Medulla oblongata (tissue), 1 donor: ENCODE data around the gene CEND1.

Experiments used
- DNase-seq: peaks from one replicate; pipeline ENCODE4 v3.0.0-alpha.2; 2015; ENCODE audit errors: extremely low spot score

CEND1 gene

DNA sequence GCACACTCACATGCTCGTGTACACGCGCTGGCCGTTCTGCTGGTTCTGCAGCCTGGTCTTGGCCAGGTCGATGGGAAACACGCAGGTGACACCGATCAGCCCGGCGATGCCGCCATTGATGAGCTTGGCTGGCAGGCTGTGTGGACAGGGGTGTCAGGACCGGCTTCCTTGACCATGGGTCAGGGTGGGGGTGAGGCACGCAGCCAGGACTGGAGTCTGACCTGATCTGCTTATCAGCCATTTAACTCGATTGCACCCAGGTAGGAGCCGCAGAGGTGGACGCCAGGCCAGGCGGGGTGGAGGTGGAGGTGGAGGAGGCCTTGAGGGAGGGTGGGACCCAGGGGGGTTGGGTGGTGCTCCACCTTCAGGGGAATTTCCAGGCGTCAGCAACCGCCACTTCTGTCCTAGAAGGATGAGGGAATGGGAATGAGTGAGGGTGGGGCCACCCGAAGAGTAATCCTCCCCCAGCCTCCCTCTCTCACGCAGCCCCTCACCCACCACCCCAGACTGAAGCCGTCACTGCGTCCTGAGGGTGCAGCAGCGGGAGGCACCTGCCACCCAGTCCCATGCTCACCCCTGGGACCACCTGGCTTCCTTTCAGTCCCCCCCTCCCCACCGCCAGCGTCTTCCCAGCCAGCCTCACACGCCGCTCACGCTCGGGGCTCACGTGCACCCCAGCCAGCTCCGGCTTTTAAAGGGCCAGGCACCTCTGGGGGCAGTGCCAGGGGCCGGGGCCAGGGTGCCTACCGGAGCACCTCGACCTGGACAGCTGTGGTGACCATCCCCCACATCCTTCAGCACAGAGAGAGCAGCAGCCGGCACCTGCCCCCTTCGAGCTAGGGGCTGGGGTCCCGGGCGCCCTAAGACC lies 5.1 kb upstream of the CEND1 start:
- no peak for DNase-seq

DNA sequence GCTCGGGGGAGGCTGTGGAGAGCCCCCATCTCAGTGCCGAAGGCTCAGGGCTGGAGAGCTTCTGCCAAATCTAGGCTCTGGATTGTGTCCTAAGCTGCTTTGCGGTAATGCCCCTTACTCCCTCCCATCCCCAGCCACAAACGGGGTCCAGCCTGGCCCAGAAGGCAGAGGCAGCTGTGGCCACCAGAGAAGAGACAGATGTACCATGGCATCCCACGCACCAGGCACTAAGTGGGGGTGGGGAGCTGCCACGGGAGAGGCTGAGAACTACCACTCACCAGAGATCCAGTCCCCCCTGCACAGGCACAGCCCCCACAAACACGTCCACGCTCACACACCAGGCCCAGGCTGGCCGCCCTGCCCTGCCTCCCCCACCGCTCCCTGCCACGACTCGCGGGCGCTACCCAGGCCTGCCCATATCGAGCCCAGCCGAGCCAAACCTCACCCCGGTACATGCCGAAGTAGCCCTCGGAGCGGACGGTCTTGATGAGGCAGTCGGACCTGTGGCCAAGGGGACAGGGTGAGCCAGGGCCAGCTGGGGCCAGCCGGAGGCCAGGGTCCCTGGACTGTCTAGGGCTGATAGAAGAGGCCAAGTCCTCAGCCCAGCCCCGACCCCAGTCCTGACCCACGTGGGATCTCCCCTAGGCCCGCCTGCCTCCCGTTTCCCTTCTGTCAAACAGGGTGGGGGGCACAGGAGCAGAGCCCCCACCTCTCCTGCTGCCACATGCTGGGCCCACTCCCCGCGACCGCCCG lies 4.3 kb upstream of the CEND1 start:
- DNase-seq = no peak

DNA sequence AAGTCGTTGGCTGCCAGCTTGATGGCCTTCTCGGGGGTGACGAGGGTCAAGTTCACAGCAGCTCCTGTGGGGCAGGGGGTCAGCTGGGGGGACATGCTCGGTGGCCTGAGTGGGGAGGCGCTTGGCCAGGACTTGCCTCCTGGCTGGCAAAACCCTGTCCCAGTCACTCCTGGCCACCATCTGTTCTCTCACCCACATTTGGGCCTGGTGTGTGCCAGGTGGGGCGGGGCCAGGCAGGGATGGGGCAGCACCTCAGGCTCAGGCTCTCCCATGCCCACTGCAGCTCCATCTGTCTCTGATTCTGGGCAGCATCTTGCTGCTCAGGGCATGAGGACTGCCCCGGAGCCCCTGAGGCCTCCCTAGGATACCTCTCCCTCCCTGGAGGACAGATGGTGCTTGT lies 3.7 kb upstream of the CEND1 start:
- DNase-seq = no peak

DNA sequence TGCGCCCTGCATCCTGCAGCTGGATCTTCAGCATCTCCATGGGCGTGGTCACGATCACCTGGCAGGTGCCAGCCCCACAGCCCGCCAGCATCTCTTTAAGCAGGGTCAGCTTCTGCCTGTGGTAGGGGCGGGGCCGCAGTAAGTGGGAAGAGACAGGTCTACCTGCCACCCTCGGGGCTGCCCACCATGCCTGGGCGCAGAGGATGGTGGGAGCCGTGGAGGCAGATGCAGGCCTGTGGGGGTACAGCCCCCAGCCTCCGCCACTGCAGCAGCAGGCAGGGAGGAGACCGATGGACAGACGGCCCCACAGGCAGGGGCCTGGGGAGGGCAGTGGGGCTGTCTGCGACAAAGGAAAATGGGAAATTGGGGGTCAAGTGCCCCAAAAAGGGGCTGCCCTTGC lies 3.0 kb upstream of the CEND1 start:
- no peak for DNase-seq

DNA sequence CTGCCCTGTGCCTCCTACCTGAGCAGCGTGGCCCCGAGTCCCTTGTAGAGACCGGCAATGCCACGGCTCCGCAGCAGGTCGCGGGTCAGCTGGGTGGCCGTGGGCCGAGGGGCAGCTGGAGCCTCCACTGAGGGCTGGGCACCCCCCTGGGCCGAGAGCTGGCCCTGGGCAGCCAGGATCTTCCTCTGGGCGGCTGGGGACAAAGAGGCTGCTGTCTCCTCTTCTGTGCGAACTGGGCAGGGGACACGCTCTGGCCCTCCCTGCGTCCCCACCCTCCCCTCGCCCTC lies 2.6 kb upstream of the CEND1 start:
- no peak for DNase-seq

DNA sequence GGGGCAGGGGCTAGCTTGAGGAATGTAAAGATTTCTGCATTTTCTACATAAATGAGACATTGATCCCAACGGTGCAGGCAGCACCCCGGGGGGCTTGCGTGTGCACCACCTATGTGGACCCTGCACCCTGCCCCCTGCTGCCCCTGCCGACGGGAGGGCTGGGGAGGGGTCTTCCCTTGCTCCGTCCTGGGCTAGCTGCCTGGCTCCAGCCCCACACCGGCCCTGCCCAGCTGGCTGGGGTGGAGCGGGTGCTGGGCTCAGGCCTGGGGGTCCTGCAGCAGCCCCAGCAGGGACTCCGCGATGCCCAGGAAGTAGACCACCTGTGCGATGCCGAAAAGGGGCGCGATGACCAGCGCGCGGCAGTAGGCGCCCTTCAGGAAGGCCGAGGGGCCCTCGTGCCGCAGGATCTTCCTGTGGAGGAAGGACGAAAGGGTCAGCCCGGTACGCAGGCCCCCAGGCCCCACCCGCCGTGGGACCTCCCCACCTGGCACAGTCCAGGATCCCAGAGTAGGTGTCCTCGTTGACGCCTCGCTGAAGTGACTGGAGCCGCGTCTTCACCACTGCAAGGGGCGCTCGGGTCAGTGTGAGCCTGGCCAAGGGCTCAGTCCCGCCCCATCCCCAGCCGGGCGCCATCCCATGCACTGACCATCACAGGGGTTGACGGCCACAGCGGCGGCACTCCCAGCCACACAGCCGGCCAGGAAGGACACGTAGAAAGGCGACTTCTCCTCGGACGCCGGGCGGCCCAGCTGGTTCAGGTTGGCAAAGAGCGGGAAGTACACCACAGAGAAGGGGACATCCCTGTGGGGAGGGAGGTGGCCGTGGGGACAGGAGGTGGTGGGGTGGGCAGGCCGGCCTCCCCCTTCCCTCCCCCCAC lies 2.0 kb upstream of the CEND1 start:
- no peak for DNase-seq

DNA sequence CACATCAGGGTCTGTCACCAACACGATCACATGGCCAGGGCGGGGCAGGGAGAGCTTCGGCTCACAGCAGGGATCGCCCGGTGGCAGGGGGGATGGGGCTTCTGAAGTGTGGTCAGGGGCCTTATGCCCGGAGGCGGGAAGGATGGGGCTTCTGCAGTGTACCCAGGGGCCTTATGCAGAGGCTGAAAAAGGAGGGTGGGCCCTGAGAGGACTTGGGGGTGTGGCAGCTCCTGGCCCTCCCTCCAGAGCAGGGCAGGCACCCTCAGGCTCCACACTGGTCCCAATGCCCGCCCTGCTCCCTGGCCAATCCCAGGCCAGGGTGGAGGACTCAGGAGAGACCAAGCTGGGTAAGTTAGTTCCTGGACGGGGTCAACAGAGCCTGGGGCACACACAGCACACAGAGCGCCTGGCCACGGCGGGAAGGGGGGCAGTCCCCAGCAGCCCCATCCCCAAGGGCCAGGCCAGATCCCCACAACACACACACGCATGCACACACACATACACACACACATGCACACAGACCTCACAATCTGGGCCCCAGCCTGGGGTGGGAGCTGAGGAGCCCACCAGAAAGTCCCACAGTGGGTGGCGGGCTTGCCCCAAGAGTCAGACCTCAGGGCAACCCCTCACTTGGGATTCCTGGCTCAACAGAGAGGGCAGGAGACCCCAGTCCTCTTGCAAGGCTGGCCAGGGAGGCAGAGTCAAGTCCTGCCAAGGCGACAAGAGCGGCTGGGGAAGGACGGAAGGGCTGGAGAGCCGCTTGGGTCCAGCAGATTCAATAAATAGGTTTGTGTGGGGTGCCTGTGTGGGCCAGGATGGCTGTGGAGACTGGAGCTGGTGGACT lies 1.1 kb upstream of the CEND1 start:
- DNase-seq = no peak

DNA sequence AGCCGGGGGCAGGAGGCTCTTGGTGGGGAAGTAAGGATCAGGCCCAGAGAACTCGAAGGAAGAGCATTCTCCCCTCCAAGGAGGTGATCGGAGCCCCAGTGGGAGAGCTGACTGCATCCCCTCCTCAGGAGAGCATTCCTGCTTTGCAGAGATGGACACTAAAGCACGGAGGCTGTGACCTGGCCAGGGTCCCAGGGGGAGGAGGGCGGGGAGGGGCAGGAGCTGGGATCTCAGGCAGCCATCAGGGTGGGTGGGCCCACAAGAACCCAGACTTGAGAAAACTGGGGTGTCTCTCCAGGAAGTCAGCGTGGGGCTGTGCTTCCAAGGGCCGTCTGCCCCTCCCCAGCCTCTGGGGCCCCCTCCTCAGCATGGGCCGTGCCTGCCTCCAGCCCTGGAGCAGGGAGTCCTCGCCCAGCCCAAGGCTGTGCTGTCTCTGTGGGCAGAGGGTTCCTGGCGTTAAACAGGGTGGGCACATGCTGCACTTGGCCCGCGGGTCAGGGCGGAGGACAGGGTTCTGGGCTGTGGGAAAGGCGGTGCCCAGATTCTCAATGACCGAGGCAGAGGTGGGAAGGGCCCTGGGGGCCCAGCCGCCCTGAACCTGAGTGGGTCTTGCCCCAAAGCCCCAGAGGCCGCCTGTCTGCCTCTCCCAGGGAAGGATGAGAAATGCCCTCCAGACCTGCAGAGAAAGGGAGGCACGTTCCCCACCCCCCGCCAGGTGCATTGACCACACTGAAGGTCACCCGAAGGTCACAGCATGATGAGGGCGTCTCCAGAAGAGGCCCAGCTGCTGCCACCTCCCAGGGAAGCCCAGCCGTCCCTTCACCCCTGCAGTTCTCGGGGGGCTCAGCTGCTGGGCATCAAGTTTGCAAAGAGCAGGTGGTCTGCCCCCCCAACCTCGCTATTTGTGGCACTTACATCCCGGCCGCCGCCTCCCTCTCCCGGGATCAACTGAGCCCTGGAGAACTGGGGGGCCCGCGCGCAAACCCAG lies 643 bp downstream of the CEND1 start:
- no peak for DNase-seq

DNA sequence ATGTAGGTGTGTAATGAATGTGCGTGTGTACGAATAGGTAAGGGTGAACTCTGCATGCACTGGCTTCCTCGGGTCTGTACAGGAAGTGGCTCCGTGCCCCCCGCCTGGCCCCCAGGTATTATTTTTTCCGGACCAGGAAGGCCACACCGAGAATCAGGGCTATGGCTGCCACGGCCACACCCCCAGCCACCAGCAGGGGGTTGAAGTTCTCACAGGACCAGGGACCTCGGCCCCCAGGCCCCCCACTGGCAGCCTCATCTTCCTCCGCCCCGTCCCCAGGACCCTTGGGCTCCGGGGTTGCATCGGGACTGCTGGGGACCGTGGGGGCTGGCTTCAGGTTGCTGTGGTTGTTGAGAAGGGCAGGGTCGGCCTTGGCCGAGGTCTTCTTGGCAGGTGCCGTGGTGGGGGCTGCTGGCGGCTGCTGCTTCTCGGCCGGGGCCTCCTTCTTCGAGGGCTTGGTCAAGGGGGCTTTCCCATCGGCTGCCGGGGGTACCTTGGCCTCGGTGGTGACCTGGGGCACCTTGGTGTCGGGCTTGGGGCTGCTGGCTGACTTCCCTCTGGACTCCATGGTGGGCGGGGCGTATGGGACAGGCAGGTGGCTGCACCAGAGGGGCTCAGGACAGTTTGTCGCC lies 1.8 kb downstream of the CEND1 start:
- DNase-seq = no peak

DNA sequence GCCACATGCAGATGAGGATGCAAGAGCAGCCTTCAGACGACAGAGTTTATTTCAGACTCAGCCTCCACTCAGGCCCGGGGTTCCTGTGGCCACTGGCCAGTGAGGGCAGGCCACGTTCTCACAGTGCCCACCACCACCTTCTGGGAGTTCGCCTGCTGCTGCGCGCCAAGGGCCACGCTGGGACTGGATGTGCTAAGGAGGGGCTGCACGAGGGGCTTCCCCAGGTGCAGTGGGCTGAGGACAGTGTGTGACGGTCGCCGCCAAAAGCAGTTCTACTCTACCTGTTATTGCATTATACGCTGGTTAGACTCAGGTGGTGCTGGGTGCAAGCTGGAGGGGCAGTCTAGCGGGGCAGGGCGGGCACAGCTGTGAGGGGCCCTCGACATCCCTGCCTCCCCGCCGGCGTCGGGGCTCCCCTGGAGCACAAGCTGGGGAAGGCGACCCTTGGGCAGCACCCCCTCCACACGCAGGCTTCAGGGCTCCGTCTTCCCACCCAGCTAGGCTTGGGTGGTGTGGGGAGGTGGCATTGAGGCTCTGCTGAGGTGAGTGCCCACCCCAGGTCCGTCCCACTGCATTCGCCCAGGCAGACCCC lies 2.7 kb downstream of the CEND1 start:
- DNase-seq = no peak

DNA sequence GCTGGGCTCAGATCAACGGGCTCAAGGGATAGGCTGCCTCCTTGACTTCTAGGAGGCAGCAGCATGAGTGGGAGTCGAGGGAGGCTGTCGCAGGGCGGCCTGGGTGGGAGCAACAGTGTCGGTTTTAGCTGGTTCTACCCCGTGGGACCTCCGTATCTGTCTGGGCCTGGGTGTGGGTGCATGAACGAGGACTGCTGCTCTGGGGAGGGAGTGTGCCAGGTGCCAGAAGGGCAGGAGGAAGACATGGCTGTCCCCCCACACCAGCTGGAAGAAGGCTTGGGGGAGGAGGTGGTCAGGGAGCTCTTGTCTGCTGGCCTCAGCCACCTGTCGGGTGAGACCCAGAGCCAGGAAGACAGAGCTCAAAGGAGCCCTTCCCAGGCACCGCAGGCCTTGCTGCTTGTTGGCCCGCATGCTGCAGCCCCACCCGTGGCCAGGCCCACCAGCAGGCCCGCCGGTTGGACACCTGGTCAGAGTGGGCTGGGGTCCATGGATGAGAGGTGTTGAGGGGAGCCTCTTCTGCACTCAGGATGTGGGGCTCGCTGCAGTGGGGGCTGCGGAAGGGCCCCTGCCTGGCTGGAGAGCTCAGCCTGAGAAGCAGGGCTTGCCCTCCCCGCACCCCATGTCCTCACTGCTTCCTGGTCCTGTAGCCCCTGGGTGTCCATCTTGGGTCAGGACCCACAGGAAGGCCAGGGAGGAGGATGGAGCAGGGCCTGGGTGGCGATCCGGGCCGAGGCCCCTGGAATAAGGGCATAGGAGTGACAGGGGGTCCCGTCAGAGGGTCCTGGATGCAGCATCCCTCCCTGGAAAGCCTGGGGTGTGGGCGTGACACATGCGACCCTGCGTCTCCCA lies 3.4 kb downstream of the CEND1 start:
- DNase-seq = no peak

DNA sequence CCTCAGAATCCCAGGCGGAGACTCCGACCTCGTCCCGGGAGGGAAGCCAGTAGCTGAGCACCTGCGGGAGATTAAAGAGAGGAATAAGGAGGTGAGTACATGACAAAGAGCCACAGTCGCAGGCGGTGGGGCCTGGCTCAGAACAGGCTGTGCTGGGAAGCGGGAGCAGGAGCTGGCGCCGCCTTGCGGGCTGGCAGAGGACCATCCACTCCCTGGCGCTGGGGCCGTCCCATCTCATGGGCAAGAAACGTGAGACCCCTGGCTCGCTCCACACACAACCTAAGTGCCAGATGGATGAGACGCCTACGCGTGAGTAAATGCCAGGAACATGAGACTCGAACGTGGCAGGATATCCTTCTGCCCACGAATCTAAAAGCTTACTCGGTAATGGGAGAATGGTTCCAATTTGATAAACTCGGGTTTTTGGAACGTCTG lies 6.3 kb downstream of the CEND1 start:
- peak; percentile 81 for DNase-seq

DNA sequence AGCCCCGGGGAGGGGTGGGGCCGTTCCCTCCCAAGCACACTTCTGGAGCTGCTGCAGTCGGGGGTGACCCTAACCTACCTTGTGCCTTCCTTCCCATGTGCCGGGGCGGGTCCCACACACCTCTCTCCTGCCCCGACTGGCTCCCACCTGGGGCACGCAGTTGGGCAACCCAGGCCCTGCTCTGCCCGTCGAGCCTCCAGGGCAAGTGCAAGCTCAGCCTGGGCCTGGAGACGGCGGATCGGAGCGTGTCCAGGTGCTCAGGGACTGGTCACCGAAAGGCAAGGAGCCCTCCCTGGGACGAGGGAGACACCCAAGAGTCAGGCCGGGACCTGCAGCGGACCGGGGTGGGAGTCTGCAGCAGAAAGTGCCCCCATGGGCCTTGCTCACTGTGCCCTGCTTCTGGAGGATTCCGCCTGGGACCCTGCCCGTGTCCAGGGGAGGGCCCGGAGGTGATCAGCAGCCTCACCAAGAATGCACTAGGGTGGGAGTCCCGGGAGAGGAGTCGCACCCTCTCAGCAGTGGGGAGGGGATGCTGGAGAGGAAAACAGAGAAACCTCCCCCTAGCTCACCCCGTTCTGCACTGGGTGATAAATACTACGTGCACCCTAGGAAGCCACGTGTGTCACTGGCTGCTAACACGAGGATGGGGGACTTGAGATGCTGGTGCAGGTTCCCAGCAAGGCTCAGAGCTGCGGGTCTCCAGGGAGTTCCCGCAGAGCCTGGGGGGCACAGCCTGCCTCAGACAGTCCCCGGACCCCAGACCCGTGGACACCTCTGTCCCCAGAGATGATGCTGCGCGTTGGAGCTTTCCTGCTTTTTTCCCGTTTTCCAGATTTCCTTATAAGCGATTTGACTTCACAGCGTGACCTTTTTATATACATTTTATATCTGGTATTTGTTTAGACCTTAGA lies 7.4 kb downstream of the CEND1 start:
- no peak for DNase-seq

DNA sequence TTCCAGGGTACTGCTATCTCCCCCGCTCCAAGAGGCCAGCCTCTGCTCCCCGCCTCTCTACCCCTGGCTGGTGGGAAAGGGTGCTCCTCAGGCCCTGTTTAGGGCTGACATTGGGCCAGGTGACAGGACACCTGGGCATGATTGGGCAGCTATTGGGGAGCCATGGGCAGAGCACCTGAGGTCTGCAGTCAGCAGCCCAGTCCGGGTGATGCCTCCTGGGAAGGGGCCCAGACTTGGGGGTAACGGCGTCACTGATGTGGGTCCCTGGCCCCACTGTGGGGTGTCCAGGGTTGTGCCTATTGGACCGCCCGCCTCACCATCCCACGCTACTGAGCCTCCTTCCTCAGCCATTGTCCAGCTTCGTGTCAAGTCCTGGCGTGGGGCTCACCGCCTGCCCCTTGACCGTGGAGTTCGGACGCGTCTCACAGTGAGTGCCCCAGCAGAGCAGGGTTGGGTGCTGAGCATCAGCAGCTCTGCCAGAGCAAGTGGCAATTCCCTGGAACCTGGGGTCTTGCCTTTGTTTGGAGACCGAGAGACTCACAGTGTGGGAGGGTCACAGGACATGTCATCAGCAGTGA lies 9.8 kb downstream of the CEND1 start:
- DNase-seq = no peak

DNA sequence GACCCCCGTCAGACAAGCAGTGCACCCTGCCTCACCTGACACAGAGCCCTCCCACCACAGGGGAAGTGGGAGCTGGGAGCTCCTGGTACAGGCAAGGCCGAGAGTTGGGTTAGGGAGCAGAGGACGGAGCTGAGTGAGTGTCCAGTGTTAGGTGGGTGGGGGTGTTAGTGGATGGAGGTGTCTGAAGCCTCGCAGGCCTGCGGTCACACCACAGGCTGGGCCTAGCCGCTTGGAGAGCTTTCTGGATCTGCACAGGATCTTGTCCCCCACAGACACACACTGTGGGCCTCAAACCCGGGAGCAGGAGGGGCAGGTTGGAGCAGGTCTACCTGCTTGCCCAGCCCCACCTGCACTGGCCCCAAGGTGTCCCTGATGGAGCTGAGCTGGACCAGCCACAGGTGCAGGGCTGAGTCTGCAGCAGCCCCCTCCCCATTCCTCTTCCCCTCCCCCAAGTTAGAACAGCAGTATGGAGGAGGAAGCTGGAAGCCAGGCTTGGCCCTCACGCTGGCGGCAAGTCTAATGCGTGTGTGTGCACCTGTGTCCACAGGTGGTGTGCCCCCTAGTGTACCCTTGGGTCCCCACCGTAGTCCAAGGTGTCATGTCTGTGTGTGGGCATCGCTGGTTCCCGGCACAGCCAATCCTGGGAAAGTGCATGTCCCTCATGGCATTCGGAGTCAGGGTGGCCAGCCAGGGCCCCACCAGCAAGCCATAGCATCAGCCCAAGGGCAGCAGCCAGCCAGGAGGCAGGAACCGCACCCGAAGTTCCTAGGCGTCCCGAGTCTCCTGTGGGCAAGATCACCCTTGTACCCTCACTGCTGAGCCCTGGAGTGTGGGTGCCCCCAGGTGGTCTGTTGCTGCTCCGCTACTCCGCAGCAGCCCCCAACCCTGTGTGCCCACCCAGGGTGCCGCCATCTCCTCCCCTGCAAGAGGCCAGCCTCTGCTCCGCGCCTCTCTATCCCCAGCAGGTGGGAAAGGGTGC lies 10.6 kb downstream of the CEND1 start:
- no peak for DNase-seq
